HEK293 (cell line): ENCODE measurements around the gene KLHL18.

Experiments
- CTCF ChIP-seq: fragments of 450-650 bp; formaldehyde crosslinking; IDR thresholded peaks from 2 replicates; pipeline ENCODE4 v1.5.1; 2016; ENCODE audit warnings: missing biosample characterization, missing genetic modification characterization
- ZNF24 ChIP-seq: fragments of 450-650 bp; formaldehyde crosslinking; IDR thresholded peaks from 2 replicates; pipeline ENCODE4 v1.5.1; 2016; ENCODE audit warnings: missing biosample characterization, missing genetic modification characterization
- ZNF398 ChIP-seq: fragments of 450-650 bp; formaldehyde crosslinking; IDR thresholded peaks from 2 replicates; pipeline ENCODE4 v1.5.1; 2017; ENCODE audit warnings: missing biosample characterization, missing genetic modification characterization

DNA sequence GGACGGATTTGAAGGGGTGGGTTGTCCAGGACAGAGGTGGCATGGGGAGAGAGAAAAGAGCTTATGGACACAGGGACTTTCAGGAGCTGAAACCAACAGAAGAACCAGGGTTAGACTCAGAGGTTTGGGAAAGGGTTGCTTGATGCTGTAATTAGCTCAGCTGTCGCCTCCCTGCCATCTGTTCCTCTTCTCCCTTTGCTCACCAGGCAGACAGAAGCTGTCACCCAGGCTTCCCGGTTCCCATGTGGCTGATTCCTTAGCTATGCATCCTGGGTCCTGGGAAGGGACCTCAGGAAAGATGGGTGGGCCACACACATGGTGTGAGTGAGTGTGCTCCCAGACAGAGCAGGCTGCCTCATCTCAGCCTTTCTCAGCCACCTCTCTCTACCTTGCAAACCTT, 112.1 kb downstream of the KLHL18 start:
- no peak for TF ChIP-seq ZNF398 (tag by site-specific recombination)
- no peak for TF ChIP-seq ZNF24 (tag by site-specific recombination)
- no peak for TF ChIP-seq CTCF
